Epidermal melanocyte (primary cell): Measurements from ENCODE around the gene LAIR2.
A peak's percentile ranks its signal among the peaks of the same experiment; 100 is the strongest.

Source experiments
- DNase-seq: peaks from one replicate; pipeline ENCODE4 v3.0.0; 2011; ENCODE audit warnings: low spot score; ENCODE audit not compliant: insufficient read length

The LAIR2 gene, protein sequence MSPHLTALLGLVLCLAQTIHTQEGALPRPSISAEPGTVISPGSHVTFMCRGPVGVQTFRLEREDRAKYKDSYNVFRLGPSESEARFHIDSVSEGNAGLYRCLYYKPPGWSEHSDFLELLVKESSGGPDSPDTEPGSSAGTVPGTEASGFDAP

DNA sequence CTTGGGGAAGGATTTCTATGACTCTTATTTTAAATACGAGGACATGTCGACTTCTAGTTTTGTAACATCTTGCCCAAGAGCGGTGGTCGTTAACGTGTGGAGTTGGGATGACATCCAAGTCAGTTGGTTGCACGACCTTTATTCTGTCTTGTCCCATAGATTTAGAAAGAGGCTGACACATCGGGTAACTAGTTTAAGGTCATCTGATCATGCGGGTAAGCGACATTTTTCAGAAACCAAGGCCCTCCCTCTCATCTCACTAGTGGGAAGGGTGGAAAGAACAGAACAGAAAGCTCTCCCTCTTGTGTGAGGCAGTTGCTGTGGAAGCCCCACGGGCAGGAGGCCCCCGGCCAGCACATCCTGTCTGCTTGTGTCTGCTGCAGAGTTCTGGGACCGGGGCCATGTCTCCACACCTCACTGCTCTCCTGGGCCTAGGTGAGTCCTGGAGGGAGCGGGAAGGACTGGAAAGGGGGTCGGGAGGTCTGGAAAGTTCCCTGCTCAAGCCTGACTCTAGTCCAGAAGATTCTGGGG, at the start of gene LAIR2:
Gene LAIR2 (plus strand): TSS at position 314 of the 531 bp plus-strand sequence. CDS start 88 bp downstream, at position 402.
- no peak for DNase-seq

DNA sequence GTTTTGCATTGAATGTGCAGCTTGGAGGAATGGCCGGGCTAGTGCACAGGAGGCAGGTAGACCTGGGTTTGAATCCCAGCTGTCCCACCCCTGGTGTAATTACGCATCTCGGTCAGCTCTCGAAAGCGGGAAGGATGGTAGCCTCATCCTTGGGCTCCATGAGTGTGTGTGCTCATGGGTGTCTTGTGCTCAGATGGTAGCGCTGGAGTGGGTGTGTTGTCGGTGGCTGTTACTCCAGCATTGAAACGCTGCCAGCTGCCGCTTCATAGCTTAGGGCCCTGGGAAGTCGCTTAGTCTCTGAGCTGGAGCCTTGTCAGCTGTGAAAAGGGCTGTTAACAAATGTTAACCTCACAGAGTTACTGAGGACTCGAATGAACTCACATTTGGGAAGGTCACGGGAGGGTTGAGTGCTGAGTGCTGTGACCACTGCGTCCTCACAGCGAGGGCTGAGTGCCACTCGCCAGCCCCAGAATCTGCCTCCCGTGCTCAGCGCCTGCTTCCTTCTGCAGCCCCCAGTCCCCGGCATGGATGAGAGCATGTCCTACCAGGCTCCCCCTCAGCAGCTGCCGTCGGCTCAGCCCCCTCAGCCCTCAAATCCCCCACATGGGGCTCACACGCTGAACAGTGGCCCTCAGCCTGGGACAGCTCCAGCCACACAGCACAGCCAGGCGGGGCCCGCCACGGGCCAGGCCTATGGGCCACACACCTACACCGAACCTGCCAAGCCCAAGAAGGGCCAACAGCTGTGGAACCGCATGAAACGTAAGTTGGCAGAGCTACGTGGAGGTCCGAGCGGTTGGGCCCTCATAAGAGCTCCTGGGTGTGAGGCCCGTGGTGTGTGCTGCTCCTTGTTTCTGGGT, 48.5 kb upstream of the LAIR2 start:
- no peak for DNase-seq

DNA sequence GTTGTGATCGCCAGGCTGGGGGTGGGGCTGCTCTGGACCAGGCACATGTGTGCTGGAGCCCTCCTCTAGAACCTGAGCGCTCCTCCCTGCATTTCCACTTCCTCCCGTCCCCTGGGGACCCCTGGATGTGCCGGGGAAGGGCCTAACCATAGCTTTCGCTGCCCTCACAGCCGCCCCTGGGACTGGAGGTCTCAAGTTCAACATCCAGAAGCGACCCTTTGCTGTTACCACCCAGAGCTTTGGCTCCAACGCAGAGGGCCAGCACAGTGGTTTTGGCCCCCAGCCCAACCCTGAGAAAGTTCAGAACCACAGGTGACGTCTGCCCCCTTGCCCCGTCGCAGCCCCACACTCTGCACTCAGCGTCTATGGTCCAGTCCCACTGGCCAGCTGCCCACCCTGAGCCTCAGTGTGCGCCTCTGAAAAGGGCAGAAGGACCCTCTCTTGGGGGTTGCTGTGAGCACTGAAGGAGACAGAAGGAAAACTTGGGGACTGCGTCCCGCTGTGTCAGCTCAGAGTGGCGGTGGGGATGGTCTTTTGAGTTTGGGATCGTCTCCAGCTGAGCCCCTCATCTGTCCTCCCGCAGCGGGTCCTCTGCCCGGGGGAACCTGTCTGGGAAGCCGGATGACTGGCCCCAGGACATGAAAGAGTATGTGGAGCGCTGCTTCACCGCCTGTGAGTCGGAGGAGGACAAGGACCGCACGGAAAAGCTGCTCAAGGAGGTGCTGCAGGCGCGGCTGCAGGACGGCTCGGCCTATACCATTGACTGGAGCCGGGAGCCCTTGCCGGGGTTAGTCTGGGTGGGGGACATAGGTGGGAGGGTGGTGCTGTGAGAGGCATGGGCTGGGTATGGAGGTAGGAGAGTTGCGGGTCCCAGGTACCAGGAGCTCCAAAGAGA, 47.6 kb upstream of the LAIR2 start:
- no peak for DNase-seq

DNA sequence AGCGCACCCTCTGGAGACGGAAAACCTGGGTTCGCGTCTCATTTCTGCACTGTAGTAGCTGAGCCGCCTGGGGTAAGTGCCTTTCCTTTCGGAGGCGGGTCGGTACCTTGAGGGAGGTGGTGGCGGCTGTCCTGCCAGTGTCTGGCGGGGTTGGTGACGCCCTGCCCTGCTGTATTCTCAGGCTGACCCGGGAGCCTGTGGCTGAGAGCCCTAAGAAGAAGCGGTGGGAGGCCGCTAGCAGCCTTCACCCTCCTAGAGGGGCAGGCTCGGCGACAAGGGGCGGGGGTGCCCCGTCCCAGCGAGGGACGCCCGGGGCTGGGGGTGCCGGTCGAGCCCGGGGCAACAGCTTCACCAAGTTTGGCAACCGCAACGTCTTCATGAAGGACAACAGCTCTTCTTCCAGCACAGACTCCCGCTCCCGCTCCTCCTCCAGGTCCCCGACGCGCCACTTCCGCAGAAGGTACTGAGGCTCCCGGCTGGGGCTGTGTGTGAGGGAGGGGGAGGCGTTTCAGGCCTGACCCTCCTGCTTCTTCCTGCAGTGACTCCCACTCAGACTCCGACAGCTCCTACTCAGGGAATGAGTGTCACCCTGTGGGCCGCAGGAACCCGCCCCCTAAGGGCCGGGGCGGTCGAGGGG, 46.7 kb upstream of the LAIR2 start:
- no peak for DNase-seq

DNA sequence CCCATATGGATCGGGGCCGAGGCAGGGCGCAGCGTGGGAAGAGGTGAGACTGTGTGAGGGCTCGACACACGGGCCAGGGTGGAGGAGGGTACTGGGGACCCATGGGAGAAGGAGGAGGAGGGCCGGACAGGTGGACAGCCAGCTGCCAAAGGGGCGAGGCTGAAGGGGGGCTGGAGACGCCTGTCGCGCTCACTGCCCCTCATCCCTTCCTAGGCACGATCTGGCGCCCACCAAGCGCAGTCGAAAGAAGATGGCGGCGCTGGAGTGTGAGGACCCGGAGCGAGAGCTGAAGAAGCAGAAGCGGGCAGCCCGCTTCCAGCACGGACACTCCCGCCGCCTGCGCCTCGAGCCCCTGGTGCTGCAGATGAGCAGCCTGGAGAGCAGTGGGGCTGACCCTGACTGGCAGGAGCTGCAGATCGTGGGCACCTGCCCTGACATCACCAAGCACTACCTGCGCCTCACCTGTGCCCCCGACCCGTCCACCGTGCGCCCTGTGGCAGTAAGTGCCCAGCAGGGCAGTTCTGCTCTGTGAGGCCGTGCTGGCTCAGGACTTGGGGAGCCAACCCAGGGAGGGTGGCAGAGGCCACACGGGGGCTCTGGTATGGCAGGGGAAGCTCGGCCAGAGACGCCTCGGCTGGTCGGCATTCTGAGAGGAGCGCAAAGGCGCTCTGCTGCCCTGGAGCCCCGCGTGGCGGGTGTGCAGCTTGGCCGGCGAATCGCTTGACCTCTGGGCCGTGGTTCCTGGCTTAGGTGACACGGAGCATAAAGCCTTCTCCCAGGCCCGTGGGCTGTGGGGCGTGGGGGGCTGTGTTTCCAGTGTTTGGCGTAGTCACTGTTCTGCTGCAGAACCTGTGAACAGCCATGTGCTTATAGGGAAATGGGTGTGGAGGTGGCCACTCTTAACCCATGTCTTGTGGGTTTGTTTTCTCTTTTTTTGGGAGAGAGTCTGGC, 45.9 kb upstream of the LAIR2 start:
- DNase-seq = no peak

DNA sequence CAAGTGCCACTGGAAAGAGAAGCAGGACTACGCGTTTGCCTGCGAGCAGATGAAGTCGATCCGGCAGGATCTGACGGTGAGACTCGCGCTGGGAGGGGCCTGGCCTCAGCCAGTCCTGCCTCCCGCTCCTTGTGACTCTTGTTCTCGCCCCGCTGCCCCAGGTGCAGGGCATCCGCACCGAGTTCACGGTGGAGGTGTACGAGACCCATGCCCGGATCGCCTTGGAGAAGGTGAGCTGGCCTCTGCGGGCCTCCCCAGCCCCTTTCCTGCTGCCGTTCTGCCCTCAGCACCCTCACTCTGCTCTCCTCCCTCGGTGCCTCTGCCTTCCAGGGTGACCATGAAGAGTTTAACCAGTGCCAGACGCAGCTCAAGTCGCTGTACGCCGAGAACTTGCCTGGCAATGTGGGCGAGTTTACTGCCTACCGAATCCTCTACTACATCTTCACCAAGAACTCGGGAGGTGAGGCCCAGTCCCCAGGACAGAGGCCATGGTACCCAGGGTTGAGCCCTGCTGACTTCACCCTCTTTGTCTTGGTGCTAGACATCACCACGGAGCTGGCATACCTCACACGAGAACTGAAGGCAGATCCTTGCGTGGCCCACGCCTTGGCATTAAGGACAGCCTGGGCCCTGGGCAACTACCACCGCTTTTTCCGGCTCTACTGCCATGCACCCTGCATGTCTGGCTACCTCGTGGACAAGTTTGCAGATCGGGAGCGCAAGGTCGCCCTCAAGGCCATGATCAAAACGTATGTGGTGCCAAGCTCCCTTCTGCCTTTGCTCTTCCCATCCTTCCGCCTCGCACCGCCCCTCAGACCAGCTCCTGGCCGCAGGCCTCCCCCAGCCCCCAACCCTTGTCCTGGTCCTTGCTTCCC, 44.6 kb upstream of the LAIR2 start:
- DNase-seq = no peak

DNA sequence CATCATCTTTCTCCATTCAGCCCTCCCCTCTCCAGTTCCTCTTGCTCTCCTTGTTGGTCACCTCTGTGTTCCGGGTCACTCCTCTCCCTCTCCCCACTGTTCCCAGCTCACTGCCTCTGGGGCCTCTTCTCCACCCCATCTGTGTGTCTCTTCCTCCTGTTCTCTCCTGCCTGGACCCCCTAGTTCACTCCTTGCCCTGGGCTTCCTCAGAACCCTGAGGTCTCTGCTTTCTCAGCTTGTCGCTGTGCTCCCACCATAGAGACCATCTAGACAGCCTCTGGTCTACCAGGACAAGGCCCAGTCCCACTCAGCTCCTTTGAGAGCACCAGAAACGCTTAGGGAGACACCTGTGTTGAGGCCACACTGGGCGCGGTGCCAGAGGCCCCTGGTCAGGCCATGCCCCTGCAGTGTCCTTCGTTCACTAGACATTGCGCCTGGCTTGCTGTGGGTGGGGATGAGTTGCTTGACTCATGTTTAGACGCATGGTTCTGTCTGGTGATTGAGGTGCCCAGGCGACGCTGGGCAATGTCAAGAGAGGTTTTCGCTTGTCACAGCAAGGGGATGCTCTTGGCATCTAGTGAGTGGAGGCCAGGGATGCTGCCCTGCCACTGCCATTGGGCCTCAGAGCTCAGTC, 43.9 kb upstream of the LAIR2 start:
- no peak for DNase-seq

DNA sequence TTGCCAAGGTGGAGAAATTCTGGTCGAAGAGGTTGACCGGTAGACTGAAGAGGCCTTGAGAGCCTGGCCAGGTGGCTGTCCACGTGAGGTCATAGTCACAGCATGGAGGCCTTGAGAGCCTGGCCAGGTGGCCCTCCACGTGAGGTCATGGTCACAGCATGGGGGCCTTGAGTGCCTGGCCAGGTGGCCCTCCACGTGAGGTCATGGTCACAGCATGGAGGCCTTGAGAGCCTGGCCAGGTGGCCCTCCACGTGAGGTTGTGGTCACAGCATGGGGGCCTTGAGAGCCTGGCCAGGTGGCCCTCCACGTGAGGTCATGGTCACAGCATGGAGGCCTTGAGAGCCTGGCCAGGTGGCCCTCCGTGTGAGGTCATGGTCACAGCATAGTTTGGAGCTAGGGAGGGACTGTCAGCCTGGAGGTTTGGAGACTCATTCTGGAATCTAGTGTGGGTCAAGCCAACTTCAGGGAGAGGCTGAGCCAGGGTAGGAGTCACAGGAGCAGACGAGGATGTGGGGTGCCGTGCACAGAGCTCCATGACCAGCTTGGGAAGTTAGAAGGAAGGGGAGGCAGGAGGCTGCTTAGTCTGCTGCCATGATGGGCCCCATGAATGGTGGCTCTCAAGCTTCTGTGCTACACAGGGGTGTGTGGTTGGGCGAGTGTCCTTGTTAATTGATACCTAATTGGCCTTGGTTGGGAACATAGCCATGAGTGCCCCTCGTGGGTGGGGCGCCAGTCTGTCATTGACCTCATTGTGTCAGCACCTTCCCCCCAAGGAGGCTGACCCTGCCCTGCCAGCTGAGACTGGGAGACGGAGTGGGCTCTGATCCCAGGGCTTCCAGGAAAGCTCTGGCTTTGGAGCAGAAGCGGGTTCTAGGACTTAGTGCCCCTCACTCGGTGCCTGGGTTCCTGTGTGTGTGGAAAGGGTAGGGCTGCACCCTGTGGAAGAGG, 43.1 kb upstream of the LAIR2 start:
- DNase-seq = no peak

DNA sequence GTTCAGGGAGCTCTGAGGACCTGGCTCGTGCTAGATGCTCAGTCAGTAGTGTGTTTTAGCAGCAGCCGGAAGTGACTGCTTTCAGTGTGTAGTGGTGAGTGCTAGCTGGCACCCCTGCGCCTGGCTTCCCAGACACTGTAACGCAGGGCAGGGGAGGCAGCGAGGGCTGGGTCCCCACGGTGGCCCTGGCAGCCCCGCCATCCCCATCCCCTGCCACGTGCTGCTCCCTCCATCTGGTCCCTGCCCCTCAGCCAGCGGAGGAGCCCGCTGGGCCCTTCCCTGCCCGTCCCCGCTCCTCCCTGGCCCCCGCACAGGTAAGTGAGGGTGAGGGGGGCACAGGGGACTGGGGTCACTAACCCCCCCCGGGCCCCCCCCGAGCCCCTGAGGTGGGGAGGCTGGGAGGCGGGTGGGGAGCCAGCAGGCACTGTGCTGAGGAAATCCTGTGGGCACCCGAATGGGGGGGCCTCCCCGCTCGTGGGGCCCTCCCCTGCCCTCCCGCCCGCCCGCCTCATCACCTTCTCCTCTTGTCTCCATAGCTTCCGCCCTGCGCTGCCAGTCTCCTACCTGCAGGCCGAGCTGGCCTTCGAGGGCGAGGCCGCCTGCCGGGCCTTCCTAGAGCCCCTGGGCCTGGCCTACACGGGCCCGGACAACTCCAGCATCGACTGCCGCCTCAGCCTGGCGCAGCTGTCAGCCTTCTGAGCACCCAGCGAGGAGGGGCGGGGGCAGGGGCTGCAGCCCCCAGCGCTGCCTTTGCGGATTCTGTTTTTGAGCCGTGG, 42.2 kb upstream of the LAIR2 start:
- no peak for DNase-seq

DNA sequence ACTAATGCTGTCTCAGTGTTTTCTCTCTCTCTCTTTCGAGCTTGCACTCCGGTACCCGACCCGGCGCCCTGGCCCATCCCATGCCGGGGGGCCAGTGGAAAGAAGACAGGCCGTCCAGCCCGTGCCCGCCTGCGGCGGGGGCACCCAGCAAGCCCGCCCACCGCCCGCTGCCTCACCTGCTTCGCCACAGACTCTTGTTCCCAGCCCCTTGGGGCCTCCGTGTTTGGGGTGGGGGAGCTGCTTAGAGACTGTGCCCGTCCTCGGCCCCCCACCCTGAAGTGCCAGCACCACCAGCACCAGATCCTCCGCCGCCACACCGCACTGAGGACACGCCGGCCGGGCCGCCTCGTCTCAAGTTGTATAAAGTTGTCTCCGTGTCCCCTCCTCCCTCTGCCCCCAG, 41.4 kb upstream of the LAIR2 start:
- DNase-seq = no peak

DNA sequence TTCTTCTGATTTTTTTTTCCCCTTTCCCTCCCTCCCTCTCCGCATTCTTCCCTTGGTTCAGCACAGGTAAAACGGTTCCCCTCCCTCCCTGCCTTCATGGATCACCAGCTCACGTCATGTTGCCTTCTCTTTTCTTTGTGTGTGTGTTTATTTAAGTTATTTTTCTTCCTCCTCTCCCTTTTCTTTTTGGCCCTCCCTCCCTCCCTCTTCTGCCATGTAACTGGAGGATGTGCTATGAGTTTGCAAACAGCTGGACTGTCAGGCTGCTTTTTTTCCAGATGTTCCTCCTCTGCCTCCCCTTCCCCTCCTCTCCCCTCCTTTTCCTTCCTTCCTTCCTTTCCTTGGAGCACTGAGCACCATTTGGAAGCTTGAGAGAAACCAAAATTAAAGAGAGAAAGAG, 41.0 kb upstream of the LAIR2 start:
- no peak for DNase-seq

DNA sequence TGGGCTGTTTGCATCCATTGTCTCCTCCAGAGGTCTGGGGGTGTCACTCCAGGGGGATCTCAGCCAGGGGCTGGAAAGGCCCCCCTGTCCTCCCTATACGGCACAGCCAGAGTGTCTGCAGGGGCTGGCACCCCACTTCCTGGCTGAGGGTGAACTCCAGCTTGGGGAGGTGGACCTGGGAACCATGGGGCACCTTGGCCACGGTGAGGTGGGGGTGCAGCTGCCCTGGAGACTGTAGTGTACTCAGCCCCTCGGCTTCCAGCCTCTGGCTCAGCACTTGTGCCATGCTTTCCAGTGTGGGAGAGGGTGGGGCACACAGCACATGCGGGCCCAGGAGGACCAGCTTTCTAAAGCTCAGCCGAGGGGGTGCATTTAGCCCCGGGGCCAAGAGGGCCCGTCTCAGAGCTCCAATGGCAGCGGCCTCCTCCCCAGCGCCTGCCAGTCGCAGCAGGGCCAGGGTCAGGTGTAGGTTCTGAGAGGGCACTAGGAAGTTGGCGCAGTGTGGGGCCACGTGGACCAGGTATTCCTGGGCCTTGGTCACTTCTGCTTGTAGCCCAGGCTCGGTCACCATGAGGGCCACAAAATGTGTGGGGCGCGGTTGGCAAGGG, 40.5 kb upstream of the LAIR2 start:
- no peak for DNase-seq

DNA sequence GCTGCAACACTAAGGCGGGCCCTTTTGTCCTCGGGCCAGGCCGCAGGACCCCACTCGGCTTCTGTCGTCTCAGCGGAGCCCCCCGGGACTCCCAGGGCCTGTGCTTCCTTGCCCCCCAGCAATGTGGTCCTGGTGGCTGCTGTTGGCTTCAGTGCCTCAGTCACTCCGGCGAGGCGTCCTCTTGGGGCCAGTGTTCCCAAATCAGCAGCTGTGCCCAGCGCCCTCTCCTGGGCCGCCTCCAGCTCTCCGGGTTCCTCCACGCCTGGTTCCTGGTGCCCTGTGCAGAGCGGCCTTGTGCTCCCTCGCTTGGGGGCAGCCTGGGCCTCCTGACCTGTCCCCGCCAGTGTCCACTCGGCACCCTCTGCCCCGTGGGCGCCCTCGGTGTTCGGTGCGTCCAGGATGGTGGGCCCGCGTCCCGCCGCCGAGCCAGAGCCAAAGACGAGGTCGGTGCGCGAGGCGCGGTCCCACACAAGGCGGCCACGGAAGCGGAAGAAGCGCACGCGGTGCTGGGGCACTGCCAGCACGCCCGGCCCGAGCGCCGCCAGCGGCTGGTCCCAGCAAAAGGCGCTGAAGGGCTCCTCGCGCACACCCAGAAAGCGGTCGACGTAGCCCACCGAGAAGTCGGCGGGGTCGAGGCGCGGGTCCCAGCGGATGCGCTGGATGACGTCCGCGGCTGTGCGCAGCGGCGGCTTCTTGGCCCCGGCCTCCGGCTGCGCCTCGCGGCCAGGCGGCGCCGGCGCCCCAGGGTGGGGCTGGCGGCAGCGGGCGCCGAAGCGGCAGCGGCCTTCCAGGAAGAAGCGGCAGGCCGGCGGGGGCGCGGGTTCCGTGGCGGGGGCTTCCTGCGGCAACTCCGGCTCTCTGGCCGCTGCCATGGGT, 39.7 kb upstream of the LAIR2 start:
- DNase-seq = no peak

DNA sequence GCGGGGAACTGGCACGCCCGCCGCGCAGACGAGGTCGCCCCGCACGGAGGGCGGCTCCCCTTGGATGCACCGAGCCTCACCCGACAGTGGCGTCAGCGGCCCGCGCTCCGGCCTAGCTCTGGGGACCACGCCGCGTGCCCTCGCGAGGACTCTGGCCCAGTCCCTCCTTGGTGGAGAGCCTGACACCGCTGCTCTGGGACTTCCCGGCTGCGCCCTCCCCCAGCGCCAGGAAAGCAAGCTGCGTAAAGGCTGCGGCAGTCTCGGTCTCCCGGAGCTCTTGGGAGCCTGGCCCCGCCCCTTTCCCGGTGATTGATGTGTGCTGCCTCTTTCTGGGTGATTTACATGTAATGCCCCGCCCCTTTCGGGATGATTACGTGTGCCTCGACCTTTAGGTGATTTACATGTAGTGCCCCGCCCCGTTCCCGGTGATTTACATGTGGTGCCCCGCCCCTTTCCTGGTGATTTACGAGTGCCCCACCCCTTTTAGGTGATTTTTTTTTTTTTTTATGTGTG, 39.0 kb upstream of the LAIR2 start, which contains the start of gene LENG9:
Gene LENG9 (minus strand): TSS at position 248 of the 513 bp plus-strand sequence. CDS start 252 bp downstream, outside the sequence.
- DNase-seq = peak; percentile 93

DNA sequence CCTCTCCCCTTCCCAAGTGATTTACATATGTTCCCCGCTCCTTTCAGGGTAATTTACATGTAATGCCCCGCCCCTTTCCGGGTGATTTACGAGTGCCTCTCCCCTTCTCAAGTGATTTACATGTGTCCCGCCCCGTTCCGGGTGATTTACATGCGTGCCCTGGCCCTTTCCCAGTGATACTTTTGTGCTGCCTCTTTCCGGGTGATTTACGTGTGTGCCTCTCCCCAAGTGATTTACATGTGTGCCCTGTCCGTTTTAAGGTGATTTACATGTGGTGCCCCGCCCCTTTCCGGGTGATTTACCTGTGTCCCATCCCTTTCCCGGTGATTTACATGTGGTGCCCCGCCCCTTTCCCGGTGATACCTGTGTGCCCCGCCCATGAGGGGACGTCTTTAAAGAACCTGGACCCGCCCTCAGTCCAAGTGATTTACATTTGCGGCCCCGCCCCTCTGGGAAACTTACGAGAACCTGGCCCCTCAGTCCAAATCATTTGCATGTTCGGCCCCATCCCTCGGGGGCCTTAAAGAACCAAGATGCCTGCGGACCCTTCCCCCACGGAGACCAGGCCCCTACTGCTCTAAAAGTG, 38.5 kb upstream of the LAIR2 start:
- peak; percentile 51 for DNase-seq
